Keratinocyte (primary cell): ENCODE data around the gene TSKU. TPM values are rescaled to one million over a fixed set of nuclear protein-coding genes. Genes with fewer than 3 reads are reported as not detected.

Source experiments
- DNase-seq: peaks from one replicate; pipeline ENCODE4 v3.0.0-alpha.2; 2011; ENCODE audit warnings: low read depth, missing footprints, low spot score
- FAIRE-seq: peaks from 2 replicates; lab custom pipeline; 2011; peaks lifted over from hg19 to GRCh38; lab: Jason Lieb, UNC
- H2AFZ ChIP-seq: 2 replicates; pipeline ENCODE4 v1.6.0; 2012; ENCODE audit warnings: low read length, control low read depth, inconsistent platforms; ENCODE audit not compliant: control insufficient read depth
- H3K27ac ChIP-seq: 2 replicates; pipeline ENCODE4 v1.5.1; 2011; ENCODE audit warnings: low read length; ENCODE audit not compliant: control insufficient read depth, insufficient read depth
- H3K27me3 ChIP-seq: 3 replicates; pipeline ENCODE4 v1.6.0; 2011; ENCODE audit warnings: low read length; ENCODE audit not compliant: control insufficient read depth, insufficient read depth; ENCODE audit errors: extremely low read depth
- H3K36me3 ChIP-seq, 2 experiments: 2 replicates in 1 of 2; 3 replicates in 1 of 2; pipeline ENCODE4 v1.5.1; 2011; ENCODE audit warnings: low read length in 2 of 2, mild to moderate bottlenecking in 1 of 2; ENCODE audit not compliant: control insufficient read depth in 2 of 2, insufficient read depth in 2 of 2; ENCODE audit errors: extremely low read depth in 1 of 2
- H3K4me1 ChIP-seq: 3 replicates; pipeline ENCODE4 v1.5.1; 2011; ENCODE audit warnings: low read length; ENCODE audit not compliant: control insufficient read depth, insufficient read depth; ENCODE audit errors: extremely low read depth
- H3K4me2 ChIP-seq: 3 replicates; pipeline ENCODE4 v1.6.0; 2011; ENCODE audit warnings: low read depth, low read length; ENCODE audit not compliant: control insufficient read depth, insufficient read depth; ENCODE audit errors: extremely low read depth
- H3K4me3 ChIP-seq, 3 experiments: fragments of 200-600 bp in 1 of 3; sonication (generic) in 1 of 3; 2 replicates in 2 of 3; 3 replicates in 1 of 3; pipeline ENCODE4 v1.5.1; 2011 to 2016; ENCODE audit warnings: low read length in 3 of 3, mild to moderate bottlenecking in 3 of 3, control low read depth in 2 of 3, inconsistent platforms in 1 of 3, low read depth in 1 of 3, mixed read lengths in 1 of 3, mixed run types in 1 of 3, moderate library complexity in 1 of 3; ENCODE audit not compliant: control insufficient read depth in 2 of 3, insufficient read depth in 2 of 3; ENCODE audit errors: extremely low read depth in 1 of 3
- H3K79me2 ChIP-seq: 2 replicates; pipeline ENCODE4 v1.6.0; 2012; ENCODE audit warnings: low read length; ENCODE audit not compliant: control insufficient read depth, insufficient read depth
- H3K9ac ChIP-seq: 3 replicates; pipeline ENCODE4 v1.6.0; 2011; ENCODE audit warnings: low read length; ENCODE audit not compliant: control insufficient read depth, insufficient read depth; ENCODE audit errors: extremely low read depth
- H3K9me1 ChIP-seq: 3 replicates; pipeline ENCODE4 v1.6.0; 2011; ENCODE audit warnings: low read length; ENCODE audit not compliant: control insufficient read depth, insufficient read depth; ENCODE audit errors: extremely low read depth
- H3K9me3 ChIP-seq: 2 replicates; pipeline ENCODE4 v1.5.1; 2012; ENCODE audit warnings: low read depth, low read length; ENCODE audit not compliant: control insufficient read depth
- H4K20me1 ChIP-seq: 3 replicates; pipeline ENCODE4 v1.6.0; 2011; ENCODE audit warnings: low read length; ENCODE audit not compliant: control insufficient read depth, insufficient read depth; ENCODE audit errors: extremely low read depth
- EZH2 ChIP-seq: IDR thresholded peaks from one replicate; pipeline ENCODE4 v1.6.1; 2012; ENCODE audit warnings: inconsistent platforms, mild to moderate bottlenecking, low read length, moderate library complexity
- dilution Hi-C: fragments of 300-500 bp; cut with MboI; formaldehyde crosslinking; loops from one replicate; pipeline ENCODE4 v1.7.0; 2020; ENCODE audit warnings: low sequenced_read_pairs; ENCODE audit not compliant: extremely low pct_ligation_motif_present
- polyA plus RNA-seq, 5 experiments: library from polyadenylated mRNA; depleted of rRNA in 3 of 5; stranded (reverse) in 3 of 5; stranded (forward) in 1 of 5; unstranded in 1 of 5; fragments of >200 nt; gene quantifications; 1 replicate in 1 of 5; 2 replicates in 3 of 5; 3 replicates in 1 of 5; pipeline versions ENCODE4 v1.2.1 to v1.2.3, GENCODE V29; 2011 to 2012; ENCODE audit warnings: missing spikeins in 2 of 5, low read depth in 1 of 5, low replicate concordance in 1 of 5
- TF ChIP-seq, protein P1 (sequence below), 3 experiments: IDR thresholded peaks in 1 of 3; conservative IDR thresholded peaks in 1 of 3; optimal IDR thresholded peaks in 1 of 3; 2 replicates in 2 of 3; 3 replicates in 1 of 3; pipeline versions ENCODE3 to v1.5.1; 2011; ENCODE audit warnings: low read length in 3 of 3, mild to moderate bottlenecking in 3 of 3, moderate library complexity in 2 of 3, control low read depth in 1 of 3, inconsistent platforms in 1 of 3; ENCODE audit not compliant: insufficient read depth in 2 of 3; ENCODE audit errors: extremely low read depth in 1 of 3

The TSKU gene
- polyA plus RNA-seq, 1 donor (not counting 4 experiments of a cell fraction or from before 2014, with no cell fraction given) = 22.8 TPM

DNA sequence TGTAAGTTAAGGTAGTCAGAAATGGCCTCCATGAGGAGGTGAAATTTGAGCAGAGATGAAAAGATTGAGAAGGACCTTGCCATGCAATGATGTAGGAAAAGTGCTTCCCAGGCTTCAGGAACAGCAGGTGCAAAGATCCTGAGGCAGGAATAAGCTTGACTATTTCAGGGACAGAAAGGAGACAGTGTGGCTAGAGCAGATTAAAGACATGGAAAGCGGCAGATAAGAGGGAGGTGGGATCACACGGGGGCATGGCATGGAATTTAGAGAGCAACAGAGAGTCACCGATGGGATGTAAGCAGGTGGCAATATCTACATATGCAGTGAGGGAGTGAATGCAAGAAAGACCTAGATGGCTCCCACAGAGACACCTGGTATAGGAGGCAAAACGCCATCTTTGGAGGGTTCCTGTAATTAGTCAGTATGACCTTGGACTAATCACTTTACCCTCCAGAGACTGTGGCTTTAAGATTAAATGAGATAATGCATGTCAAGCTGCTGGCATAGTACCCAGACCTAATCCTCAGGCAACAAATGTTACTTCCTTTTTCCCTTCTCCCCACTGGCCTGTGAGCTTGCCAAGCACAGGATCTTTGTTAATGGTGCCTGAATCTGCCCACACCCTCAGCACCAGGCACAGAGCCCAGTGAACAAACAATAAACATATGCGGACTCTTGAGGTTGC, 52.9 kb downstream of the TSKU start:
- Histone ChIP-seq H2AFZ (peak overlapping the region; percentile 11), H3K27me3 (no peaks in the 10 kb centered on the region), H3K9ac (no peak overlapping the region), H3K4me1 (peaks cover 12% of the 10 kb centered on the region), H3K4me2 (no peak overlapping the region), H3K27ac (no peak overlapping the region), H3K4me3 (no peak overlapping the region), H3K79me2 (no peaks in the 10 kb centered on the region), H3K9me1 (no peaks in the 10 kb centered on the region), H3K36me3 (no peaks in the 10 kb centered on the region), H3K9me3 (no peaks in the 10 kb centered on the region), H4K20me1 (no peaks in the 10 kb centered on the region)
- no peak for DNase-seq
- dilution Hi-C loops = no loop called here
- no peak for FAIRE-seq
- no peak for TF ChIP-seq EZH2
- TF ChIP-seq, protein P1, sequence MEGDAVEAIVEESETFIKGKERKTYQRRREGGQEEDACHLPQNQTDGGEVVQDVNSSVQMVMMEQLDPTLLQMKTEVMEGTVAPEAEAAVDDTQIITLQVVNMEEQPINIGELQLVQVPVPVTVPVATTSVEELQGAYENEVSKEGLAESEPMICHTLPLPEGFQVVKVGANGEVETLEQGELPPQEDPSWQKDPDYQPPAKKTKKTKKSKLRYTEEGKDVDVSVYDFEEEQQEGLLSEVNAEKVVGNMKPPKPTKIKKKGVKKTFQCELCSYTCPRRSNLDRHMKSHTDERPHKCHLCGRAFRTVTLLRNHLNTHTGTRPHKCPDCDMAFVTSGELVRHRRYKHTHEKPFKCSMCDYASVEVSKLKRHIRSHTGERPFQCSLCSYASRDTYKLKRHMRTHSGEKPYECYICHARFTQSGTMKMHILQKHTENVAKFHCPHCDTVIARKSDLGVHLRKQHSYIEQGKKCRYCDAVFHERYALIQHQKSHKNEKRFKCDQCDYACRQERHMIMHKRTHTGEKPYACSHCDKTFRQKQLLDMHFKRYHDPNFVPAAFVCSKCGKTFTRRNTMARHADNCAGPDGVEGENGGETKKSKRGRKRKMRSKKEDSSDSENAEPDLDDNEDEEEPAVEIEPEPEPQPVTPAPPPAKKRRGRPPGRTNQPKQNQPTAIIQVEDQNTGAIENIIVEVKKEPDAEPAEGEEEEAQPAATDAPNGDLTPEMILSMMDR (optimal IDR thresholded peaks at IDR 0.05 in 1 of 3, IDR thresholded peaks at IDR 0.05 in 1 of 3, conservative IDR thresholded peaks at IDR 0.05 in 1 of 3; ENCODE audit: extremely low read depth in 1 of 3, insufficient read depth in 2 of 3, low read length in 3 of 3) = no peak

DNA sequence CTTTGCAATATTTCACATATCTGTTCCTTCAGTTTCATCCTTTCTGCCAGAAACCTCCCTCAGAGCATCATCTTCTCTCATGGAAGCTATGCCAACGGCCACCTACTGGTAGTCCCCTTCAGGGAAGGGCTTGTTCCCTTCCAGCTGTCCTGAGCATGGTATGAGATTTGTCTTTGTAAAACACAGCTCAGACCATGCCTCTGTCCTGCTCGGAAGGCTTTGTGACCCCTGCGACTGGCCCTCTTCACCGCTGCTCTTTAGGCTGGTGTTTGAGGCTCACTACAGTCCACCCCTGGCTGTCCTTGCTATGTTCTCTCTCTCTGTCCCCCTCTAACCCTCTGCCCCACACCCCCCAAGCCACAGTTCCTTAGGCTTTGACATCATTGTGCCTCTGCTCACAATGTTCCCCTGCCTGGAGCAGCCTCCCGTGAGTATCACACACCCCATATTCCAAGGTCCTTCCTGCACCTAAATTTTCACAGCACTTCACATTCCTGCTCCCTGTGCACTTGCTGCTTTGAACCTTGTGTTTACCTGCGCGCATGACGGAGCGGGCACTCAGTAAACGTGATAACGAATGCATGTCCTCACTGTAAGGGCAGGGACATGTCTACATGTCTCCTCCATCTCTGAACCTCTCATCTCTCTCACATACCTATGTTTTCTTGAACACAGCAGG, 53.6 kb downstream of the TSKU start:
- dilution Hi-C loops = no loop called here
- FAIRE-seq = no peak

More for the DNA sequence above, 53.6 kb downstream of the TSKU start:
- Histone ChIP-seq H4K20me1 (no peaks in the 10 kb centered on the region), H3K4me2 (no peak overlapping the region), H3K4me3 (no peak overlapping the region), H2AFZ (peak overlapping the region; percentile 11), H3K27ac (no peak overlapping the region), H3K9me1 (no peaks in the 10 kb centered on the region), H3K9ac (no peak overlapping the region), H3K9me3 (no peaks in the 10 kb centered on the region), H3K36me3 (no peaks in the 10 kb centered on the region), H3K27me3 (no peaks in the 10 kb centered on the region), H3K79me2 (no peaks in the 10 kb centered on the region), H3K4me1 (peaks cover 12% of the 10 kb centered on the region)
- TF ChIP-seq, protein P1 (optimal IDR thresholded peaks at IDR 0.05 in 1 of 3, IDR thresholded peaks at IDR 0.05 in 1 of 3, conservative IDR thresholded peaks at IDR 0.05 in 1 of 3; ENCODE audit: extremely low read depth in 1 of 3, insufficient read depth in 2 of 3, low read length in 3 of 3) = no peak
- TF ChIP-seq EZH2 = no peak
- DNase-seq = no peak
